Endodermal cell (in vitro differentiated cells): ENCODE data around the gene AKR1E2. TPM values are rescaled to one million over a fixed set of nuclear protein-coding genes. Genes with fewer than 3 reads are reported as not detected.

Source experiments
- DNase-seq: peaks from one replicate; pipeline ENCODE4 v3.0.0-alpha.2; 2017
- H3K27ac ChIP-seq: 2 replicates; pipeline ENCODE4 v1.5.1; 2013; ENCODE audit warnings: mild to moderate bottlenecking, low read depth, low read length, moderate library complexity
- H3K27me3 ChIP-seq: 2 replicates; pipeline ENCODE4 v1.6.1; 2013; ENCODE audit warnings: mild to moderate bottlenecking, low read length, moderate library complexity; ENCODE audit not compliant: insufficient read depth, control insufficient read depth, poor library complexity, severe bottlenecking
- H3K36me3 ChIP-seq: 2 replicates; pipeline ENCODE4 v1.7.0; 2013; ENCODE audit warnings: mild to moderate bottlenecking, low read length, moderate library complexity; ENCODE audit not compliant: control insufficient read depth, insufficient read depth
- H3K4me1 ChIP-seq: one replicate; pipeline ENCODE4 v1.7.0; 2013; ENCODE audit warnings: low read length; ENCODE audit not compliant: control insufficient read depth, insufficient read depth
- H3K4me3 ChIP-seq: 2 replicates; pipeline ENCODE4 v1.5.1; 2013; ENCODE audit warnings: mild to moderate bottlenecking, low read length, moderate library complexity
- H3K9ac ChIP-seq: 2 replicates; pipeline ENCODE4 v1.6.1; 2013; ENCODE audit warnings: mild to moderate bottlenecking, low read length, moderate library complexity; ENCODE audit not compliant: poor library complexity, severe bottlenecking; ENCODE audit errors: extremely low read depth
- H3K9me3 ChIP-seq: 2 replicates; pipeline ENCODE4 v1.6.1; 2013; ENCODE audit warnings: mild to moderate bottlenecking, low read length, moderate library complexity; ENCODE audit not compliant: control insufficient read depth
- H3K27ac Mint-ChIP-seq: 2 replicates; pipeline ENCODE4 v1.8.0; 2020; ENCODE audit warnings: mixed read lengths
- H3K27me3 Mint-ChIP-seq: 2 replicates; pipeline ENCODE4 v1.8.0; 2021; ENCODE audit warnings: mild to moderate bottlenecking, mixed read lengths; ENCODE audit not compliant: insufficient read depth
- H3K36me3 Mint-ChIP-seq: 2 replicates; pipeline ENCODE4 v1.8.0; 2020; ENCODE audit warnings: low read depth, mixed read lengths
- H3K4me1 Mint-ChIP-seq: 2 replicates; pipeline ENCODE4 v1.8.0; 2020; ENCODE audit warnings: mixed read lengths
- H3K4me3 Mint-ChIP-seq: 2 replicates; pipeline ENCODE4 v1.8.0; 2020; ENCODE audit warnings: mild to moderate bottlenecking, moderate library complexity, mixed read lengths
- H3K9me3 Mint-ChIP-seq: 2 replicates; pipeline ENCODE4 v1.8.0; 2020; ENCODE audit warnings: mild to moderate bottlenecking, mixed read lengths
- WGBS, 2 experiments: methylation state at CpG; one replicate each; pipeline versions ENCODE4 v1.1.5 to v1.1.7; 2013; ENCODE audit warnings: missing lambda C conversion rate in 2 of 2, mixed read lengths in 1 of 2; ENCODE audit not compliant: insufficient coverage in 1 of 2, insufficient read length in 1 of 2; 5-methylcytosine and 5-hydroxymethylcytosine counted together
- total RNA-seq, 2 donors: library from RNA; stranded (reverse); fragmentation: NEBNext Ultra II Directional in 1 of 2; extraction: Animal tissue kit (Norgen Biotek cat#: 25700) in 1 of 2; gene quantifications; 2 replicates in 1 of 2; 3 replicates in 1 of 2; pipeline ENCODE4 v1.2.1, GENCODE V29; 2021
- TF ChIP-seq, protein P1 (sequence below): fragments of 200-600 bp; sonication (generic); conservative IDR thresholded peaks from 2 replicates; pipeline ENCODE4 v1.5.0; 2021; ENCODE audit warnings: antibody characterized with exemption, mild to moderate bottlenecking

AKR1E2 gene
- total RNA-seq, 2 donors from 2014 or later: 5.7 to 6.4 TPM

DNA sequence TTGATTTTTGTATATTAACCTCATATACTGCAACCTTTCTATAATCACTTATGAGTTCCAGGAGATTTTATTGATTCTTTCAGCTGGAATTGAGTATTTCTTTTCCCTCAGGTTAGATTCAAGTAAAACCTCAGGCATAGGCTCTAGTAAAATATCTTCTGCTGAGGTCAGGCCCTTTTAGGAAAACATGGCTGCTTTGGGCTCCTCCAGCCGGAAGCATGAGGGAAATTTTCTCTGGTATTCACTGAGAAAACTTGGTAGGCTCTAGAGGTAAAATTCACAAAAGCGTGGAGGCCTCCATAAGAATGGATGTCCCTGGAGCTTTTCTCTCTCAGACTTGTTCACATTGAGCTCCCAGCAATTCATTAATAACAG lies 56.7 kb downstream of the AKR1E2 start:
- TF ChIP-seq, protein P1, sequence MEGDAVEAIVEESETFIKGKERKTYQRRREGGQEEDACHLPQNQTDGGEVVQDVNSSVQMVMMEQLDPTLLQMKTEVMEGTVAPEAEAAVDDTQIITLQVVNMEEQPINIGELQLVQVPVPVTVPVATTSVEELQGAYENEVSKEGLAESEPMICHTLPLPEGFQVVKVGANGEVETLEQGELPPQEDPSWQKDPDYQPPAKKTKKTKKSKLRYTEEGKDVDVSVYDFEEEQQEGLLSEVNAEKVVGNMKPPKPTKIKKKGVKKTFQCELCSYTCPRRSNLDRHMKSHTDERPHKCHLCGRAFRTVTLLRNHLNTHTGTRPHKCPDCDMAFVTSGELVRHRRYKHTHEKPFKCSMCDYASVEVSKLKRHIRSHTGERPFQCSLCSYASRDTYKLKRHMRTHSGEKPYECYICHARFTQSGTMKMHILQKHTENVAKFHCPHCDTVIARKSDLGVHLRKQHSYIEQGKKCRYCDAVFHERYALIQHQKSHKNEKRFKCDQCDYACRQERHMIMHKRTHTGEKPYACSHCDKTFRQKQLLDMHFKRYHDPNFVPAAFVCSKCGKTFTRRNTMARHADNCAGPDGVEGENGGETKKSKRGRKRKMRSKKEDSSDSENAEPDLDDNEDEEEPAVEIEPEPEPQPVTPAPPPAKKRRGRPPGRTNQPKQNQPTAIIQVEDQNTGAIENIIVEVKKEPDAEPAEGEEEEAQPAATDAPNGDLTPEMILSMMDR: no peak
- no peak overlapping the region for H3K27ac ChIP-seq

DNA sequence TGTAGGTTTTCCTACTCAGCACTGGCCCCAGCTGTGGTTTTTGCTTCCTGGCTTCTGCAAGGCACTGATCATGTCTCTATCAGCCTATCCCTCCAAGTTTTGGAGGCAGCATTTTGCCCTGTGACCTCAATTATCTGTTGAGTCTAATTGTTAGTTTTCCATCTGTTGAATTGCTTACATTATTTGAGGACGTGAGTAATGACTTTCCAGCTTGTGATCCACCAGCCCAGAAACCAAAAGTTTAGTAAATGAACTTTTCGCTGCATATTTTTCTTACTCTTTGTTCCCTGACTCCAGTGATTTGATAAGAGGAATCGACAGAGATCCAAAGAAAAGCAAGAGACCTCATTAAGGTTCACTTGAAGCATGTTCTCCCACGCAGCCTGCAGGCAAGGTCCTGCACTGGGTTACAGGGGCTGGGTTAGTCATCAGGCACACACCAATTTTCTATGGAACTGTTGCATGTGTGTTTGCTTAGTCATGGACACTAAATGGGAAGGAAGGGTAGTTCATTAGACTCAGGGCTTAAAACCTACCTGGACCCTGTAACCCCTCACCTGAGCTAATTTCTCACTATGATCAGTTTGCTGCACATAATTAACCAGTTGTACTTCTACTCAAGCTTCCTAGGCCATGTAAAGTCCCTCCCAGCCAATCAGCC lies 57.2 kb downstream of the AKR1E2 start:
- no peaks in the 10 kb centered on the region for H3K9me3 ChIP-seq
- H3K9ac ChIP-seq: no peak overlapping the region
- no peak for DNase-seq
- Mint-ChIP-seq H3K4me3 (no peak overlapping the region), H3K9me3 (no peaks in the 10 kb centered on the region), H3K27me3 (no peaks in the 10 kb centered on the region), H3K27ac (no peak overlapping the region), H3K36me3 (no peaks in the 10 kb centered on the region), H3K4me1 (no peaks in the 10 kb centered on the region)
- H3K4me1 ChIP-seq: no peaks in the 10 kb centered on the region
- TF ChIP-seq, protein P1: no peak
- H3K36me3 ChIP-seq: no peaks in the 10 kb centered on the region
- H3K27me3 ChIP-seq: no peaks in the 10 kb centered on the region
- H3K4me3 ChIP-seq: no peak overlapping the region
- no peak overlapping the region for H3K27ac ChIP-seq
- WGBS, 2 experiments: 87 to 100% methylated on average over 4 of the region's 4 CpGs

More for the DNA sequence above, 56.7 kb downstream of the AKR1E2 start:
- H3K9ac ChIP-seq: no peak overlapping the region
- no peaks in the 10 kb centered on the region for H3K4me1 Mint-ChIP-seq
- H3K36me3 ChIP-seq: no peaks in the 10 kb centered on the region
- no peaks in the 10 kb centered on the region for H3K27me3 ChIP-seq
- 85 to 86% methylated on average over 2 of the region's 2 CpGs for WGBS, 2 experiments
- H3K27ac Mint-ChIP-seq: no peak overlapping the region
- no peaks in the 10 kb centered on the region for H3K27me3 Mint-ChIP-seq
- no peaks in the 10 kb centered on the region for H3K36me3 Mint-ChIP-seq
- H3K9me3 ChIP-seq: no peaks in the 10 kb centered on the region
- H3K9me3 Mint-ChIP-seq: no peaks in the 10 kb centered on the region
- H3K4me3 ChIP-seq: no peak overlapping the region
- H3K4me1 ChIP-seq: no peaks in the 10 kb centered on the region
- no peak for DNase-seq
- no peak overlapping the region for H3K4me3 Mint-ChIP-seq

DNA sequence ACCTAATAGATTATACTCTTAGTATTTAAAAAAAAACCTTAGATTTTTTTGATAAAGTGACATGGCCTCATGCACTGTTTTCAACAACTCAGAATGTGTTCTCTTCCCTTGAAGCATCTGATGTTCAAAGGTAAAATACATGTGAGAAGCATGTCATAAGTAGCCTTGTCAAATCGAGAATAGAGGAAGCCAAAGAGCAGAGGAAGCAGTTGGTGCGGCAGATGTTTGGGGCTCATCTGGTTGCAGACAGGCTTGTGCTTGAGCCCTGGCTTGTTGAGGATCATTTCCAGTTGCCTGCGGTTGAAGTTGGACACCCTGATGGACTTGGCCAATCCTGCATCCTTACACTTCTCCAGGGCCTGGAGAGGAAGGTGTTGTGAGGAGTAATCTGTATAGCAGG lies 59.2 kb downstream of the AKR1E2 start:
- no peak overlapping the region for H3K4me3 Mint-ChIP-seq
- H3K36me3 Mint-ChIP-seq: no peaks in the 10 kb centered on the region
- 62 to 100% methylated on average over 2 to 3 of the region's 3 CpGs for WGBS, 2 experiments
- no peak overlapping the region for H3K27ac ChIP-seq
- H3K4me1 ChIP-seq: no peaks in the 10 kb centered on the region
- no peaks in the 10 kb centered on the region for H3K9me3 Mint-ChIP-seq
- no peak overlapping the region for H3K27ac Mint-ChIP-seq
- H3K4me3 ChIP-seq: no peak overlapping the region
- no peak overlapping the region for H3K9ac ChIP-seq
- no peaks in the 10 kb centered on the region for H3K36me3 ChIP-seq
- no peaks in the 10 kb centered on the region for H3K27me3 Mint-ChIP-seq
- H3K9me3 ChIP-seq: no peaks in the 10 kb centered on the region
- H3K27me3 ChIP-seq: no peaks in the 10 kb centered on the region
- DNase-seq: no peak
- TF ChIP-seq, protein P1: no peak
- no peaks in the 10 kb centered on the region for H3K4me1 Mint-ChIP-seq
